Astrocyte of the spinal cord (primary cell): Measurements from ENCODE around the gene NAAA.
"Not testable (repeated sequence)": the region's sequence is repeated elsewhere in the genome, so short reads cannot be mapped to it uniquely, and the experiment has no call there.

Experiments
- DNase-seq: peaks from one replicate; pipeline ENCODE4 v3.0.0; 2011; ENCODE audit warnings: low read depth, low spot score
- H3K4me3 ChIP-seq: 2 replicates; pipeline ENCODE4 v1.5.1; 2011; ENCODE audit warnings: low read depth, mild to moderate bottlenecking, low read length, moderate library complexity
- in situ Hi-C: cut with HindIII; loops from 2 replicates; pipeline ENCODE4 v1.10.0; 2017; ENCODE audit warnings: low sequenced_read_pairs
- TF ChIP-seq, protein P1 (sequence below): IDR thresholded peaks from 2 replicates; pipeline ENCODE4 v1.5.1; 2012; ENCODE audit warnings: low read depth, mild to moderate bottlenecking, low read length, inconsistent platforms

Gene NAAA

GRCh38 chr4:75968084-75968483, 27.3 kb upstream of the NAAA start:
- no peak overlapping the region for H3K4me3 ChIP-seq
- TF ChIP-seq, protein P1, sequence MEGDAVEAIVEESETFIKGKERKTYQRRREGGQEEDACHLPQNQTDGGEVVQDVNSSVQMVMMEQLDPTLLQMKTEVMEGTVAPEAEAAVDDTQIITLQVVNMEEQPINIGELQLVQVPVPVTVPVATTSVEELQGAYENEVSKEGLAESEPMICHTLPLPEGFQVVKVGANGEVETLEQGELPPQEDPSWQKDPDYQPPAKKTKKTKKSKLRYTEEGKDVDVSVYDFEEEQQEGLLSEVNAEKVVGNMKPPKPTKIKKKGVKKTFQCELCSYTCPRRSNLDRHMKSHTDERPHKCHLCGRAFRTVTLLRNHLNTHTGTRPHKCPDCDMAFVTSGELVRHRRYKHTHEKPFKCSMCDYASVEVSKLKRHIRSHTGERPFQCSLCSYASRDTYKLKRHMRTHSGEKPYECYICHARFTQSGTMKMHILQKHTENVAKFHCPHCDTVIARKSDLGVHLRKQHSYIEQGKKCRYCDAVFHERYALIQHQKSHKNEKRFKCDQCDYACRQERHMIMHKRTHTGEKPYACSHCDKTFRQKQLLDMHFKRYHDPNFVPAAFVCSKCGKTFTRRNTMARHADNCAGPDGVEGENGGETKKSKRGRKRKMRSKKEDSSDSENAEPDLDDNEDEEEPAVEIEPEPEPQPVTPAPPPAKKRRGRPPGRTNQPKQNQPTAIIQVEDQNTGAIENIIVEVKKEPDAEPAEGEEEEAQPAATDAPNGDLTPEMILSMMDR = no peak
- in situ Hi-C loops = no loop called here
- DNase-seq = no peak

DNA sequence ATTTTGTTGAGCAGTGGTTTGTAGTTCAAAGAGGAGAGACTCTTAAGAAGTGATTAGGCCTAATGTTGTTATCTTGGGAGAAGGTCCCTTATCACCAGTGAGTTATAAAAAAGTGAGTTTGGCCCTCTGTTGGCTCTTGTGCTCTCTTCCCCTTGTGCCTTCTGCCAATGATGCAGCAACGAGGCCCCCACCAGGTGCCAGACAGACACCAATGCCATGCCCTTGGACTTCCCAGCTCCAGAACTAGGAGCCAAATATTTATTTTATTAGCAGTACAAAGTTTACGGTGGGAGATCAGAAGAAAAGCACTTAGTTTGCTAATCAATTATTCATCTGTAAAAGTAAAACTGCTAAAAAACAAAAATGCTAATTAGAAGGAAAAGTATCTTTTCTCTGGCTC, 22.7 kb upstream of the NAAA start:
- in situ Hi-C loops = no loop called here
- TF ChIP-seq, protein P1 = no peak
- H3K4me3 ChIP-seq = no peak overlapping the region
- no peak for DNase-seq

GRCh38 chr4:75962072-75962471, 21.3 kb upstream of the NAAA start:
- in situ Hi-C loops, H3K4me3 ChIP-seq, DNase-seq: not testable (repeated sequence)

DNA sequence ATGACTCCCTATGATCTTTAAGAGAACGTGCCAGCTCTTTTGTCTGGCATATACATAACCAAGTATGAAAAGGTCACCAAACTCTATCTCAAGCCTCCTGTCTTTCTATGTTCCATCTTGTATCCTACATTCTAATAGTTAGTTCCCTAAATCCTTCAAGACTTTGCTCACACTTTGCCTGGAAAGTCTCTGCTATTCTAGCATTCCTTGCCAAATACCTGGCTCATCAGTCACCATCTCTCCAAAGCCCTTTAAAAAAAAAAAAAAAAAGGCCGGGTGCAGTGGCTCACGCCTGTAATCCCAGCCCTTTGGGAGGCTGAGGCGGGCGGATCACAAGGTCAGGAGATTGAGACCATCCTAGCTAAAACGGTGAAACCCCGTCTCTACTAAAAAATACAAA, 17.7 kb upstream of the NAAA start:
- in situ Hi-C loops, H3K4me3 ChIP-seq, DNase-seq: not testable (repeated sequence)

DNA sequence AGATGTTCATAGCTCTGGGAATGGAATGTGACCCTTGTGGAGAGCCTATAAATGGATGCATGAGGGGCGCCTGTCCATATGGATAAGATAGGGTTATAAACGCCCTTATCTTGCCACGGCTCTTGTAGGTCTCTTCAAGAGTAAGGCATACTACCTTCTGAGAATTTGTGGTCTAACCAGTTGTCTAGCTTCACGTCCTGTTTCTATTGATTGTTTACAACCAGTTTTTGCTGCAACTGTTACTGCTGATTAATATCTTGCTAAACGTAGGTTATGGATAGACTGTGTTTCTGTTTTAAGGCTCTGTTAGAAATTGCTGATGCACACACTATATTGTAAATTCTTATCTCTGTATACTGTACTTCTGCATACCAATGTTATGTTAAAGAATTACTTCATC, 14.0 kb upstream of the NAAA start:
- in situ Hi-C loops, H3K4me3 ChIP-seq, DNase-seq: not testable (repeated sequence)

- DNase-seq = no peak
- no peak overlapping the region for H3K4me3 ChIP-seq
- in situ Hi-C loops = no loop called here
- TF ChIP-seq, protein P1 = no peak
Measured at GRCh38 chr4:75953509-75953908, 12.7 kb upstream of the NAAA start.

GRCh38 chr4:75950213-75950815, 9.5 kb upstream of the NAAA start:
- in situ Hi-C loops = no loop called here
- DNase-seq = no peak
- no peak overlapping the region for H3K4me3 ChIP-seq
- TF ChIP-seq, protein P1 = no peak

DNA sequence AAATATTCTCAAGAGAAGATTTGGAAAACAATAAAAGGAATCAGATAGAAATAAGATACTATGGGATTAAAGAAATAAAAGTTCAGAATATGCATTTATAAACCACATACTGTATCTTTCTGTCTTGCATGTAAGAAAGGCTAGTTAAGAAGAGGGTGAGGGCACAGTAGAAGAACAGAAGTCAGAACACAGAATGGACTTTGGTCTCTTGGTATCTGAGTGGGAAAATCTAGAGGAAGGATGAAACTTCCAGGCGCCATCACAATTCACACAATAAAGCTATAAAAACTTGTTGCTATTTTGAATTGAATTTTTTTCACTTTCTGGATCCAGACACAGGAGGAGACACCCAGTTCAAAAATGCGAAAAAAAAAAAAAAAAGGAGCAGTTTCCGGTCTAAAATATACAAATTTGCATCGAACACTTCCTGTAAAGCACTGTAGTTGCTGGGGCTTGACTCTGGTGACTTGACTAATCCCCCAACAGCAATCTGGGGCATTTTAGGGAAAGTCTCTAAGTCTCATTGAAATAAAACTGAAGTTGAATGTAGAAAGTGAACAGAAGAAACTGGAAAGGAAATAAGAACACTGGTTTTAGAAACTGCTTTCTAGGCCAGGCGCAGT, 8.1 kb upstream of the NAAA start:
- no peak overlapping the region for H3K4me3 ChIP-seq
- in situ Hi-C loops = no loop called here
- DNase-seq = no peak
- TF ChIP-seq, protein P1 = no peak
